CD4-positive, alpha-beta T cell treated with Interleukin-4 for 1 hour (primary cell): ENCODE results near the gene SPDYE2B.
"Not testable (repeated sequence)": the region's sequence is repeated elsewhere in the genome, so short reads cannot be mapped to it uniquely, and the experiment has no call there.

Experiments used
- DNase-seq, 2 donors: peaks; one replicate each; pipeline ENCODE4 v3.0.0-alpha.2; 2020 to 2022

SPDYE2B gene

DNA sequence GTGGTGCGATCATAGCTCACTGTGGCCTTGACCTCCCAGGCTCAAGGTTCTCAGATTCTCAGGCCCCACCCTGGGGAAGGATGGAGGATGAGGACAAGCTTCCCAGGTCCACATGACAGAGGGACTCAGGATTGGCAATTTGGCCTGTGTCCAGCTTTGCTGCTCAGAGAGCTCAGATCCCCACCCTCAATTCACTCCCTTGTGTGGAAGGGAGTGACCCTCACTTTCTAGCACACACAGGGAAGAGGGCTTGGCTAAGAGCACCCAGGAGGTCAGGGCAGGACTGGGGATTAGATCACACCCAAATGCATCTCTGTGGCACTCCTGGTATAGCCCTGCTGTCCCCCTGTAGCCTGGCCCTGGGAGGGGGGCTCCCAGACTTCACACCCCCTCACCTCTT, 6.7 kb upstream of the SPDYE2B start:
- not testable (repeated sequence) for DNase-seq

DNA sequence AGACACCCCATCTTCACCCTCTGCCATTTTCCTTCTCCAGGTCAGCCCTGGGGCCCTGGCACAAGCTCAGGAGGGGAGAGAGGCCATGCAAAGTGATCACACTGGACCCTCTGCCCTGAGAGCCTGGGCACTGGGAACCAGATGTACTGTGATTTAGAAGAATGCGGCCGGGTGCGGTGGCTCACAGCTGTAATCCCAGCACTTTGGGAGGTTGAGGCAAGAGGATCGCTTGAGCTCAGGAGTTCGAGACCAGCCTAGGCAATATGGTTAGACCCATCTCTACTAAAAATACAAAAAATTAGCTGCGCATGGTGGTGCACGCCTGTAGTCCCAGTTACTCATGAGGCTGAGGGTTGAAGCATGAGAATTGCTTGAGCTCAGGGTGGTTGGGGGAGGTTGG, 2.3 kb upstream of the SPDYE2B start:
- DNase-seq, result not testable (repeated sequence)

DNA sequence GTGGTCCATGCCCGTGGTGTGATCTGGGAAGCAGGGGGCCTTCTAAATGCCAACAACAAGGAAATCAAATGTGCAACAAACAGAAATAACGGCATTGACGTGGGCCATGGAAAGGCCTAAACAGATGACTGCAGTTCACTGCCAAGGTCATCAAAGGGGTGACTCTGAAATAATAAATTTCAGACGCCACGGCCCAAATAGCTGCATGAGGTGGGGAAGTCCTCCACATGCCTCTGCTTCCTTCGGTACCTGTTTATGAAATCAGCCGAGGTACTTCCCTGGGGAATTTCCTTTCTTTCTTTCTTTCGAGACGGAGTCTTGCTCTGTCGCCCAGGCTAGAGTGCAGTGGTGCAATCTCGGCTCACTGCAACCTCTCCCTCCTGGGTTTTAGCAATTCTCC, 14.6 kb downstream of the SPDYE2B start:
- DNase-seq, result not testable (repeated sequence)

DNA sequence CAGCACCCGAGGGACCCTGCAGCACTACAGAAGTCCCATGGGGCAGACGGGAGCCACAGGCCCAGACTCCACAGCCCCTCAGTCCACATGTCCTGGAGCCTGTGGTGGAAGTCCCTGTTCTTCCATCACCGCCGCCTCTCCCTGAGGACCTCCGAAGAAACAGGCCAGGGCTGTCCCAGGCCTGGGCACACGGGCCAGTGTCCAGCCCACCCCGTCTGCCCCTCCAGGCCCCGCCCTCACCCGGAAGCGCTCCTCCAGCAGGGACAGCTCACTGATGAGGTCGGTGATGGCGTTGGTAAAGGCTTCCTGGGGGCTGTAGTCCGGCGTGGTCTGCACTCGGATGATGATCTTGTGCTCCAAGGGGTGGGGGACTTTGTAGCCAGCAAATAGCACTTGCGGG, 16.7 kb downstream of the SPDYE2B start:
- not testable (repeated sequence) for DNase-seq

DNA sequence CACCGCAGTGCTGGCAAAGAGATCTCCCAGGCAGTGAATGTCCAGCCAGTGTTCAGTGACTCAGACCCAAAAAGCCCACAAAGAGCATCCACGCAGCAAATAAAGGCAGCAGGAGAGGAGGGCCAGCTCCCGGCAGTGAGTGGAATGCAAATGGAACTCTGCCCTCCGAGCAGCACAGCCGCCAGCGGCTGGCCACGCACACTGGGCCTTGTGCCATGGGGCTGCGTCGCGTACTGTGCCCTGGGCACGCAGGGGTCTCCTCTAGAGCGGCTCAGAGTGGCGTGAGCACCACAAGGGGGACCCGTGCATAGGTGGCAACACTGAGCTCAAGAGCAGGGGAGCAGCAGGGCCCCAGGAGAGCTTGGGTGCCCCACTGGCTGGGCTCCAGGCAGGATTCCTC, 17.4 kb downstream of the SPDYE2B start:
- DNase-seq, result not testable (repeated sequence)

DNA sequence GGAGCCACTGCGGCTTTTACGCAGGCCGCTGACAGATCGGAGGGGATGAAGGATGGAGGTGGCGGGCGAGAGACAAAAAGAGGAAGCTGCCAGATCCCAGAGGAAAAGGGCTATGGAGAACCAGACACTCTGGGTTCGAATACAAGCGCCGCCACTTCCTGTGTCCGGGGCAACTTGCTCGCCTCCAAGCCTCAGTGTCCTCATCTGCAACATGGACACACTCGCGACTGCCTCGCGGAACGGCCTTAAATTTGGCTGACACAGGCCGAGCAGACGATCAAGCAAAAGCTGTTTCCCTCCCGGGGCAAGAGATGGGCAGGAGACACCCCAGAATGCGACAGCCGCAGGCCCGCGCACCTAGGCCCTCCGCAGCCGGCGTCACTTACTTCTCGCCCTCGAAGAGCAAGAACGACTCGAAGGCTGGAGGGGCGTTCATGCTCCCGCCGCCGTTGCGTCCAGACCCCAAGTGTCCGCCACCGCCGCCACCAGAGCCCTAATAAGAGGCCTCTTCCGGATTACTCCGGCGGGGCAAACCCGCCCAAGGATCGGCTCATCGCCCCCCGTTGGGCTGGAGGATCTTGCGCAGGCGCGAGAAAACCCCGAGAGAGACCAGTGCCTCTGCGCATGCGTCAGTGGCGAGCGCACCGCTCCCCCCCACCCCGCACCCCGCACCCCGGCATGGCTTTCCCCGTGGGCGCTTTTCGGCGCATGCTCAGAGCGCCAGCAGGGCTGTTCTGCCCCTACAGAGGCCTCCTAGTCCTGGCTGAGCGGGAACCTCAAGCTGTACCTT, 21.2 kb downstream of the SPDYE2B start, which contains the start of gene POLR2J2:
Gene POLR2J2, minus strand, starts transcription at position 498 of the 790 bp plus-strand sequence. Its CDS starts 62 bp downstream, at position 436.
- DNase-seq, result peak in 1 of 2 donors; percentile 98

DNA sequence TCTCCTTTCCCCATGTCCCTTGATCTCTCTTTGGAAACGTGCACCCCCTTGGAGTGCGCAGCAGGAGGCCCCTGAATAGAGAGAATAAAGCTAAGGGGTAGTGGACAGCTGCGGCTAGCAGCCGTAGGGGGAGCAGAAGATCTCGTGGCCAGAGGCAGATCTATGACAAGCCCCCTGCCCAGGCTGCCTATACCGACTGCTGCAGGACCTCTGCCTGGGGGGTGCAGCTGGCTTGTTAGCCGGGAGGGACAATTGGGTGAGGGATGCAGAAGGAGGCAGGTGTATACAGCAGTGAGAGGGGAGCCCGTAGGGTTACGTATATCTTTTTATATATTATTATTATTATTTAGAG, 21.8 kb downstream of the SPDYE2B start:
- not testable (repeated sequence) for DNase-seq

DNA sequence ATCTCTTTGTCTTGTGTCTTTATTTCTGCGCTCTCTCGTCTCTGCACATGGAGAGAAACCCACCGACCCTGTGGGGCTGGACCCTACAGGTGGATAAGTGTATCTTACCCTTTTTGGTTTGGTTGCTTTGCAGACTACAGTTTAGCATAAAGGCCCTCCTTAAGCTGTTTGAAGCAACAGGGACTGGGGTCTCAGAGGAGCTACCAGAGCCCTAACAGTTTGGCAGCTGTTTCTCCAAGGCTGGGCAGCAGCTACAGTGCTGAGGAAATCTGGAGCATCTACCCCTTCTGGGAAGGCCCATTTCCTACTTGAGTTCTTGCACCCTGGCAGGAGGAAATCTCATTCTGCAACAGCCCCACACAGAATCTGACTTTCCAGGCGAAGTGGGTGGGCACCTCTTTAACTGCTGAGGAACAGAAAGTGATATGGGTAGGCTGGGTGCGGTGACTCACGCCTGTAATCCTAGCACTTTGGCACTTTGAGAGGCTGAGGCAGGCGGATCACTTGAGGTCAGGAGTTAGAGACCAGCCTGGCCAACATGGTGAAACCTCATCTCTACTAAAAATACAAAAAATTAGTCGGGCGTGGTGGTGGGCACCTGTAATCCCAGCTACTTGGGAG, 23.4 kb downstream of the SPDYE2B start:
- DNase-seq, result not testable (repeated sequence)

DNA sequence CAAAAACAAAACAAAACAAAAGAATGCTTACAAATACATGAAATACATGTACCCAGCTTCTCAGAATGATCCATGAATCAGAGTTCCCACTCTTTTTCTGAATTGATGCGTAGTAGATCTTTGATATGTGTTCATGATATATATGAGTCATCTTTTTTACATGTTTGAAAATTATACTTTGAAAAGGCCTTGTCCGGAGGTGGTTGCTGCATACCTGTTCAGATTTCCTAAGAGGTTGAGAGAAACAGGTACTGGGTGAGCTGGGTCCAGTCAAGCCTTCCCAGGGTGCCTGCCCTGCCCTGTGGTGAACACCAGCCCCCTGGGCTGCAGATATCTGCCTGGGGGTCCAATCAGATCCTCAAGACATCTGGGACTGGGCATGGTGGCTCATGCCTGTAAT, 25.4 kb downstream of the SPDYE2B start:
- DNase-seq, result not testable (repeated sequence)

DNA sequence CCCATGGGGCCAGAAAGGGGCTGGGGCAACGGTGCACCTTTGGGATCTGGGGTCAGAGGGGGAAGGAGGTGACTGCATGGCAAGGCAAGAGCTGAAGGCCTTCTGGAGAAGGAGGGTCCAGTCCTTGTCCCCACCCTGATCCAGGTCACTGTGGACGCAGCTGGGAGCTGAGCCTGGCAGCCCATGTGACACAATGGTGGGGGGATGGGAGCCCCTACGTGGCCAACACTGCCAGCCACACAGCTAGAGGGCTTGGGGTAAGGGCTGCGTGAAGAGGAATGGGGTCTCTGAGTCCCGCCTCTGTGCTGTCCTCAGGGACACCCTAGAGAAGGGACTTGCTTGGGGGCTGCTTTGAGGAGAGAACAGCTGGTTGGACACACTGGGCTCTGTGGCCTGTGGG, 30.7 kb downstream of the SPDYE2B start:
- DNase-seq, result not testable (repeated sequence)

DNA sequence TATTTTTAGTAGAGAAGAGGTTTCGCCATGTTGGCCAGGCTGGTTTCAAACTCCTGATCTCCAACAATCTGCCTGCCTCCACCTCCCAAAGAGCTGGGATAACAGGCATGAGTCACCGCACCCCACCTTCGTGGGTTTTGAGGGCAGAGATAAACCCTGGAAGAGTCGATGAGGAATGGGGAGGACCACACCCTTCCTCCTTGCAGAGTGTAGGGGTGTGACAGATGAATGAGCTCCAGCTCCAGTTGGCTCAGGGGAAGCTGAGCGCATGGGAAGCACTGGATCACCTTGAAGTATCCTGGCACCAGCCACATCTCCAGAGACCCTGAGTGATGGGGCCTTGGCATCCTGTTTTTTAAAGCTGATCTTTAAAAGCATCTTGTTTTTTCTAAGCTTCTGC, 32.4 kb downstream of the SPDYE2B start:
- not testable (repeated sequence) for DNase-seq

DNA sequence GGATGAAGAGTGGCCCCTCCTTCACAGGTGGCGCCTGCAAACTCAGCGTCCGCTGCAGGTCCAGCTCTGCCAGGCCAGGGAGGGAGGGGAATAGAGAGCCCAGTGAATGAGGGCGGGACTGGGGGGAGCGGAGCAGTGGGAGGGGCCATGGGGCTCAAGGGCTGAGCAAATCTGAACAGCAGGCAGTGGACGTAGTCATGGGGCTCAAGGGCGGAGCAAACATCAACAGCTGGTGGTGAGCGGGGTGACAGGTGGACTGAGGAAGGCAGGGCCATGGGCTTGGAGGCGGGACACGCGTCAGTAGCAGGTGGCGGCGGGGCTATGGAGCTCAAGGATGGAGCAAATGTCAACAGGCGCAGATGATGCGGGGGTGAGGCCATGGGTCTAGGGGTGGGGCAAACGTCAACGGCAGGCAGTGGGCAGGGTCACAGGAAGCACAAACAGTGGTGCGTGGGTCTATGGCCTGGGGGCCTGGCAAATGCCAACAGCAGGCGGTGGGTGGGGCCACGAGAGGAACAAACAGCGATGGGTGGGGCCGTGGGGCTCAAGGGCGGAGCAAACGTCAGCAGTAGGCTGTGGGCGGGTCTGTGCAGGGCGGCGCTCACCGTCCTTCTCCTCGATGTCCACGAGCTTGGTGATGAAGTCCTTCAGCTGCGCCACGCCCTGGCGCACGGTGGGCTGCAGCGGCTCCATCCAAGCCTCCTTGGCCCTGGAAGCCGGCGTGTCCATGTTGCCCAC, 38.3 kb downstream of the SPDYE2B start:
- not testable (repeated sequence) for DNase-seq

DNA sequence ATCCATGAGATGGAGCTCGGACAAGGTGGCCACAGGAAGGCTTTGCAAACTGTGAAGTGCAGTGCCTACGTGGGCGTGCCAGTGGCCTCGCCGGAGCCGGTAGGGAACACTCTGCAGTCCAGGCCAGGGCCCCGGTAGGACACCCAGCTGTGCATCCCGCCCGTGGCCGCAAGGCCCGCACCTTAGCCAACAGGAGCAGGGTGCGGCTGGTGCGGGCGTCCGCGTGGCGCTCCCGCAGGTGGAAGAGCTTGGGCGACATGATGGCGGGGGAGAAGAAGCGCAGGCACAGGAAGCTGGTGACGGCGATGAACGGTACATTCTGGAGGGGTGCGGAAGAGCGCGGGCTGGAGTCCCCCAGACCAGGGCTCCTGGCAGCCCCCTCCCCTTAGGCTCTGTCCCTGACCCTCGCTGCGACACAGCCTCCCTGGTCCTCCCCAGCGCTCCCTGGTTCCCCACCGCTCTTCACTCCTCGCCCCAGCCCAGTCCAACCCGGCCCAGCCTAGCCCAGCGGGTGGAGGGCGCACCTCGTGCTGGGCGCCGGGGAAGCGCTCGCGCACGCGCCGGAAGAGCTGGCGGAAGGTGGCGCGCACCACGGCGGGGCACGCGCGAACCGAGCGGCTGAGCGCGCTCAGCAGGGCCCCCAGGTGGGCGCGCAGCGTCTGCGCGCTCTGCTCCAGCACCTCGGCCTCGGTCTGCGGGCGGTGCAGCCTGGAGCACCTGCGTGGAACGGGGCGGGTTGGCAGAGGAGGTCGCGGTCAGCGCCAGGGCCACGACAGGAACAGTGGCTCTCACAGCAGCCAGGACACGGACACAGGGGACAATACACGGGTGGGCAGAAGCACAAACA, 39.5 kb downstream of the SPDYE2B start:
- DNase-seq, result not testable (repeated sequence)

DNA sequence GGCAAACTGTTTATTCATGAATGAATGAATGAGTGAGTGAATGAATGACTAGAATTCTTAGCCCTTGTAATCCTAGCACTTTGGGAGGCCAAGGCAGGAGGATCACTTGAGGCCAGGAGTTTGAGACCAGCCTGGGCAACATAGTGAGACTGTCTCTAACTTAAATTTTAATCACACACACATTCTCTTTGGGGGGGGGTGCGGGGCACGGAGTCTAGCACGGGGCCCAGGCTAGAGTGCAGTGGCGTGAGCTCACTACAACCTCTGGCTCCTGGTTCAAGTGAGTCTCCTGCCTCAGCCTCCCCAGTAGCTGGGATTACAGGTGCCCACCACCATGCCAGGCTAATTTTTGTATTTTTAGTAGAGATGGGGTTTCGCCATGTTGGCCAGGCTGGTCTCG, 40.5 kb downstream of the SPDYE2B start:
- not testable (repeated sequence) for DNase-seq

DNA sequence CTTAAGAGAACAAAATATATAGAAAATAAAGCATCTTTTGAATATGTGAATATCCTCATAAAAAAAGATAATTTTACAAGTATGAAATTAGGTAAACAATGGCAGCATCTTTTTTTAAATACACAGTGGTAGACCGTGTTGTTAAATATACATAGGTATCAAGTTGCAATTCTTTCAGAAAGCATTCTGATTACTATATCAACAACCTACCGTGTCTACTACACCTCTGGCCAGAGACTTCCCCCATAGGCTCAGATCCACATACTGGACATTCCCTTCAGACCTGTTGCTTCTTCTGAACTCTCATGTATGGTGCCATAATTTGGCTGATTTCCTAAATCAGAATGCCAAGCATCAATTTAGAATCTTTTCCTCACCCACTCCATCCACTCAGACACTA, 43.9 kb downstream of the SPDYE2B start:
- DNase-seq, result not testable (repeated sequence)

DNA sequence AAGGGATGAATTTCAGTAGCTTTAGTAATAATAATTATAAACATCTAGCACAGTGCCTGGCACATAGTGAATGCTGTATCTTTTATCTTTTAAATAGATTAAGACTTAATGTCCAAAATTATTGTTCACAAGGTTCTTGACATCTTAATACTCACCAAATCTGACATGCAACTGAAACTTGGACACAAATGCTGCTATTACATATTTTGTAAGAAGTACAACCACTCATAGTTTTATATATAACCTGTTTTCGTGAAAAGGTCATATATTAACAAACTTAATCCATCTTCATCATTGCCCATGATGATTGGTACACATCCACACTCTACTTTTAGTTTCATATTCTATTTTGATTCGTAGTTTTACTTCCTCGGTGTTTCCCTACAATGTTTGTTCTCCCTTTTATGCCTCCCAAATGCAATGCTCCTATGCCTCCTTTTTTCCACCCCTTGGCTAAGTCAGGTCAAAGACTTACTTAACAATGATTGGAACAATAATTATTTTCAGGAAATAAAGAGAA, 45.0 kb downstream of the SPDYE2B start:
- not testable (repeated sequence) for DNase-seq

DNA sequence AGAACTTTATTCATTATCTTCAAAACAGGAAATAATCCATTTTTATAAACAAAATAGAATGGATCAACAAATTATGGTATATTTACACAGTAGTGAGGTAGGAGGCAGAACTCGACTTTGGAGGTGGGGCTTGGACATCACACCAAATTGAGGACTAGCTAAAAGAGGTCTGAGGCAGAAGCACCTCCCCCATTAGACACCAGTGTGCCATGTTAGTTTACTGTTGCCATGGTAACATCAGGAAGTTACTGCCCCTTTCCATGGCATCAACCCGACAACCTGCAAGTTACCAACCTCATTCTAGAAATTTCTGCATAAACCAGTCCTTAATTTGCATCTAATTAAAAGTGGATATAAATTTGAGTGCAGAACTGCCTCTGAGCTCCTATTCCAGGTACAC, 45.9 kb downstream of the SPDYE2B start:
- not testable (repeated sequence) for DNase-seq

DNA sequence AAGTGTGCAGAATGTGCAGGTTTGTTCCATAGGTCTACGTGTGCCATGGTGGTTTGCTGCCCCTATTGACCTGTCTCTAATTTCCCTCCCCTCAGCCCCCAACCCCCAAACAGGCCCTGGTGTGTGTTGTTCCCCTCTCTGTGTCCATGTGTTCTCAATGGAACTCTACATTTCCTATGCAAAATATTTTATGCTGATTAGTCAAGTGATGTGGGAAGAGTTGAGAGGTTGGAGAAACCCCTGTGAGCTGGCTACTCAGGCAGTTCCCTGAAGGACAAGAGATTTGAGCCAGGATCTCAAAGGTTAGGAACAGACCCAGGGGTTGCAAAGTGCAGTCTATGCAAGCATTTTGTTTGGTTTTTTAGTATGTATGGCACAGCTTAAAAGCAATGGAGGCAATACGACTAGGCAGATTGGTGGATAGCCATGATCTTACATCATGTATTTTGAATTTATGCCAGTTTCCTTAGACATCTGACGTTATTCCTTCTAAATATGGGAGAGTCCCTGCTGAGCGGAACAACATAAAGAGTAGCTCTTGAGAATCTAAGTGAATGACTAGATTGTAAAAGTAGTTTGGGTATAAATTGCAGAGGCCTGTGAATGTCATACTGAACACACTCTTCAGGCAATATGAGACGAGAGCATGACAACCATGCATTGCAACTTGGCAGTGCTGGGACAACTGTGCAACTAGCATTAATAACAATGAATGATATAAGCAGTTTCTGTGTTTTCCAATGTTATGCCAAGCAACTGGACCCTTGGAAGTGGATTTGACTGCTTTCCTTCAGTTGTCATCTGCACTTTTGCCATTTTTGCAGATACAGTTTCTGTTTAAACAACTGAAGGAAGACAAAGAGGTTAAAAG, 47.8 kb downstream of the SPDYE2B start:
- not testable (repeated sequence) for DNase-seq

DNA sequence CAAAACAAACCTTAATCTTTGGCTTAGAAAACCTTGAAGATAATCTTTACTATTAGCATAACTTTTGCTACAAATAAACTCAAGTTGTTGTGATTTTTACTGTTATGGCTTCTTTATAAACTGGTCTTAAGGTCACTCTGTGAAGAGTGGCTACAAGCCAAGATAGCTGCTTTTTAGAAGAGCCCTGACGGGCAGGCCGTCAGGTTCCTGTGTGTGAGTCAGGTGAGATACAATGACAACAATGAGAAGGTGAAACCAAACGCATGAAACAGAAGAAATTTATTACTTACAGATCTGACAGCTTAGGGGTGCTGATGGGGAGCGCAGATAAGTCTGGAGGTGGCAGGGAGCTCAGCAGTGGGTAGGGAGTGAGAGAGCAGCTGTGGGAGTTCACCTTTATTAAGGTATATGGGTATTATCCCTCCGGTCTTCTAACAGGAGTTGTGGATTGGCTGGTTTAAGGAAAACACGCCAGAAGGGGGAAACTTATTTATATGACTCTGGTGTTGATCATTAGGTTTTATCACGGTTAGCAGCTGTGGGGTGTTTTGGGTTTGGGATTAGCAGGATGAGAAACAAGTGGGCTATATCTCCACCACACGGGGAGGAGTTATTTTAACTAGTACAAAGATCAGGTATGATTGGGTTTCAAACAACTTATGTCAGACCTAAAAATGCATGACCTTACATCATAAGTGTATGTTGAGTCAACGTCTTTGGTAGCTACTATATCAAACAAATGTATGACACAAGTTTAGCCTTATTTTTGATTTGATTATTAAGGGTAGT, 49.0 kb downstream of the SPDYE2B start:
- not testable (repeated sequence) for DNase-seq
